Esophagus squamous epithelium (tissue), 4 donors: Measurements from ENCODE around the gene C1orf167.

Source experiments
- POLR2A ChIP-seq, 4 donors: fragments of 450-650 bp; IDR thresholded peaks; one replicate each; pipeline ENCODE4 v1.6.1; 2017; ENCODE audit warnings: antibody characterized with exemption in 4 of 4, mild to moderate bottlenecking in 4 of 4, moderate library complexity in 3 of 4
- TF ChIP-seq, protein P1 (sequence below), 6 experiments: fragments of 450-650 bp in 4 of 6; fragments of 200-600 bp in 2 of 6; sonication (generic) in 2 of 6; IDR thresholded peaks; one replicate each; pipeline ENCODE4 v1.5.1; 2016 to 2019; ENCODE audit warnings: antibody characterized with exemption in 6 of 6, mild to moderate bottlenecking in 4 of 6, moderate library complexity in 4 of 6

DNA sequence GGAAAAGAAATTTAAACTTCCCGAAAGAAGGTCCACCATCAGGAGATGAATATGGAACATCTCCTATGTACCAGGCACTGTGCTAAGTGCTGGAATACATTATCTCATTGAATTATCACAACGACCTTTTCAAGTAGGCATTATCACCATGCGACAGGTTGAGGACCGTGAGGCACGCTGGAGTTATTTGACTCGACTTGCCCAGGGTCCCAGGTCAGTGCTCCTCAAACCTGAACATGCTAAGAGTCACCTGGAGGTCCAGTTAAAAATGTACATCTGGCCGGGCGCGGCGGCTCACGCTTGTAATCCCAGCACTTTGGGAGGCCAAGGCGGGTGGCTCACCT is 42.0 kb upstream of the C1orf167 start:
- TF ChIP-seq, protein P1, sequence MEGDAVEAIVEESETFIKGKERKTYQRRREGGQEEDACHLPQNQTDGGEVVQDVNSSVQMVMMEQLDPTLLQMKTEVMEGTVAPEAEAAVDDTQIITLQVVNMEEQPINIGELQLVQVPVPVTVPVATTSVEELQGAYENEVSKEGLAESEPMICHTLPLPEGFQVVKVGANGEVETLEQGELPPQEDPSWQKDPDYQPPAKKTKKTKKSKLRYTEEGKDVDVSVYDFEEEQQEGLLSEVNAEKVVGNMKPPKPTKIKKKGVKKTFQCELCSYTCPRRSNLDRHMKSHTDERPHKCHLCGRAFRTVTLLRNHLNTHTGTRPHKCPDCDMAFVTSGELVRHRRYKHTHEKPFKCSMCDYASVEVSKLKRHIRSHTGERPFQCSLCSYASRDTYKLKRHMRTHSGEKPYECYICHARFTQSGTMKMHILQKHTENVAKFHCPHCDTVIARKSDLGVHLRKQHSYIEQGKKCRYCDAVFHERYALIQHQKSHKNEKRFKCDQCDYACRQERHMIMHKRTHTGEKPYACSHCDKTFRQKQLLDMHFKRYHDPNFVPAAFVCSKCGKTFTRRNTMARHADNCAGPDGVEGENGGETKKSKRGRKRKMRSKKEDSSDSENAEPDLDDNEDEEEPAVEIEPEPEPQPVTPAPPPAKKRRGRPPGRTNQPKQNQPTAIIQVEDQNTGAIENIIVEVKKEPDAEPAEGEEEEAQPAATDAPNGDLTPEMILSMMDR (IDR thresholded peaks at IDR 0.05) = no peak
- TF ChIP-seq POLR2A (IDR thresholded peaks at IDR 0.05) = no peak
